ENCODE data around the gene ZSWIM3.
"Not testable (repeated sequence)": the region's sequence is repeated elsewhere in the genome, so short reads cannot be mapped to it uniquely, and the experiment has no call there.

Gene ZSWIM3

DNA sequence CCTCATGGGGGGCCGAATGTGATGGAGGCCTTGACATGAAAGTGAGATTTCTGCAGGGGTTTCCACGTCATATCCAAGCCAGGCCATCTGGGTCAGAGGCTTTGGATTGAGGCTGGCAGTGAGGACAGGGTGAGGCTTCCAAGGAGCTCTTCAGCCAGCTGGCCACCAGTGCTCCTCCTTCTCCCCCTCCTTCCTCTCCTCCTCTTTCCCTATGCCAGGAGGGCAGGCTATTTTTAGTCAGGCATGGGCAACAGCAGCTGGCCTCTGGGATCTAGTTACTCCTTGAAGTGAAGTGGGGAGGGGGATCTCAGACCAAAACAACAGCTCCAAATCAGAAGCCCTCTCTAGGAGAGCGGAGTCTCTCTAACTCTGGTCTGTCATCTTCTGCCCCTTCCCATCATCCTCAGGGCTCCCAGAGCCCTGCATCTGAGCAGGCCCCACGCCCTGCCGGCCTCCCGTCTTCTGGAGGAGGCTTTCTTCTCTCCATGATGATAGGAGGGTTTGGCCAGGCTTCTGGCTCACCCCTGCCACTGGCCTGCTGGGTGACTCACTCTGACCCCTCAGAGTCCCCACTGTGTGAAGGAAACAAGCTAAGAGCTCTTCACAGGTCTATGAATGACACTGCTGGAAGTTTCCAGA lies 30.9 kb upstream of the ZSWIM3 start:
- H3K27ac Mint-ChIP-seq: no peak overlapping the region
- H3K9me3 Mint-ChIP-seq: no peaks in the 10 kb centered on the region
- peaks cover 15% of the 10 kb centered on the region for H3K27me3 Mint-ChIP-seq
- peaks cover 18% of the 10 kb centered on the region for H3K4me1 Mint-ChIP-seq
- H3K4me3 Mint-ChIP-seq: no peak overlapping the region
- no peaks in the 10 kb centered on the region for H3K36me3 Mint-ChIP-seq

DNA sequence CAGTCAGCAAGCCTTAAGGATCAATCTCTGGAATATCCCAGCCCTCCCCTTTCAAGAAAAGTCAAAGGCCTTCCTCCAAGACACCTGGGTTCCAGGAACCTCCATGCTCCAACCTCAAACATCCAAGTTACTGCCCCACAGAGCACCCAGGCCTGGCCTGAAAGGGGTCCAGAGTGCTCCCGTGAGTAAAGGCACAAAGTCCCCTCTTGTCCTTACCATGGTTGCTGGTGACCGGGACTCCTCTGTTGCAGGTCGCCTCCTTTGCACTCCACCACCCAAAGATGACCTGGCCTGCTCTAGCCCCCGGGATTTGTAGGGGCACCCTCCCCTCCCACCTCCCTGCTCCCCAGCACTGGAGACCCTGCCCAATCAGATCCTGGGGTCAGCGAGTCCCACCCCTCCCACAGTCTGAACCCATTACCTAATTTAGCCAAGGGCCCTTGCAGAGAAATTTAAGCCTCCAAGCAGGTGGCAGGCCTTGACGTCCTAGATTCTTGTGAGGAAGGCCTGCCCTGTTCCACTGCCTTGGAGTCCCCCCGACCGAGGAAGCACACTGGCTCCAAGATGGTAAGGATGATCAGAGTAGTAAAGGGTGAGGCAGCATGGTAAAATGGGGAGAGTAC lies 30.3 kb upstream of the ZSWIM3 start, which contains the start of gene TNNC2:
TNNC2 (minus strand) TSS at position 283 of the 623 bp plus-strand sequence; CDS start at position 219, 64 bp downstream.
- H3K27ac Mint-ChIP-seq: no peak within 1 kb of the TSS
- peaks cover 18% of the 10 kb centered on the region for H3K4me1 Mint-ChIP-seq
- no peak within 1 kb of the TSS for H3K4me3 Mint-ChIP-seq
- no peaks in the 10 kb centered on the region for H3K9me3 Mint-ChIP-seq
- H3K36me3 Mint-ChIP-seq: no peaks in the 10 kb centered on the region
- peaks cover 15% of the 10 kb centered on the region for H3K27me3 Mint-ChIP-seq

DNA sequence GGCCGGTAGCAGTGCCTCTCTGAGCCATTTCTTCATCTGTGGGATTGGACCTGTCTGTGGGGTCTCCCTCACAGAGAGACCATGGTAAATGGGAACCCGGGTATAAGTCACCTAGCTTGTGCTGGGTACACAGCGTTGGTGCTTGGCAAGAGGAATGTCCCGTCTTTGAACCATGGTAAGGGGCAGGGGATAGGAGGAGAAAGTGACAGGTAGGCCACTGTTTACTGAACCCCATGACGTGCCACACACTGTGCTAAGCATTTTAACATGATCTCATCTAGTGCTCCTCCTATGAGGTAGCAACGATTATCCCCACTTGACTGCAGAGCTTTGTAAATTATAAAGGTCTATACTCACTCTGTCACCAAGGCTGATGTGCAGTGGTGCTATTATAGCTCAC lies 29.7 kb upstream of the ZSWIM3 start:
- no peak overlapping the region for H3K27ac Mint-ChIP-seq
- H3K27me3 Mint-ChIP-seq: peaks cover 13% of the 10 kb centered on the region
- H3K9me3 Mint-ChIP-seq: no peaks in the 10 kb centered on the region
- no peaks in the 10 kb centered on the region for H3K36me3 Mint-ChIP-seq
- H3K4me3 Mint-ChIP-seq: no peak overlapping the region
- peaks cover 18% of the 10 kb centered on the region for H3K4me1 Mint-ChIP-seq

DNA sequence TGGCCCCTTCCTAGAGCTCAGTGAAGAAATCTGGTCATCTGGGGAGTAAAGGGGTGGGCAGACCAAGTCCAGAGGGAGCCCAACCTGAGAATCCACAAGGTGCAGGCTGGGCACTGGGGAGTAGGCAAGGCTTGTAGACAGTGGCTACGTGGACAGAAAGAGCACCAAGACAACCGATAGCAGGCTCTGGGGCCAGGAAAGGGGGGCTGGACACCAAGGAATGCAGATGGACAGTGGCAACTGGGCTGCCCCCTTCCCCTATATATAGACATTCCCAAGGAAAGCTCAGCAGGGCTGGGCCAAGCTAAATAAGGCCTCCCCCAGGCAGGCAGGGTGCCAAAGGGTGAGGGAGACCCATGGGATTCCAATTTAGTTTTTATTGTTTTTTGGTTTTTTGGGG lies 28.8 kb upstream of the ZSWIM3 start:
- peaks cover 21% of the 10 kb centered on the region for H3K4me1 Mint-ChIP-seq
- H3K27ac Mint-ChIP-seq: no peak overlapping the region
- no peak overlapping the region for H3K4me3 Mint-ChIP-seq
- H3K9me3 Mint-ChIP-seq: no peaks in the 10 kb centered on the region
- peaks cover 10% of the 10 kb centered on the region for H3K27me3 Mint-ChIP-seq
- H3K36me3 Mint-ChIP-seq: no peaks in the 10 kb centered on the region

DNA sequence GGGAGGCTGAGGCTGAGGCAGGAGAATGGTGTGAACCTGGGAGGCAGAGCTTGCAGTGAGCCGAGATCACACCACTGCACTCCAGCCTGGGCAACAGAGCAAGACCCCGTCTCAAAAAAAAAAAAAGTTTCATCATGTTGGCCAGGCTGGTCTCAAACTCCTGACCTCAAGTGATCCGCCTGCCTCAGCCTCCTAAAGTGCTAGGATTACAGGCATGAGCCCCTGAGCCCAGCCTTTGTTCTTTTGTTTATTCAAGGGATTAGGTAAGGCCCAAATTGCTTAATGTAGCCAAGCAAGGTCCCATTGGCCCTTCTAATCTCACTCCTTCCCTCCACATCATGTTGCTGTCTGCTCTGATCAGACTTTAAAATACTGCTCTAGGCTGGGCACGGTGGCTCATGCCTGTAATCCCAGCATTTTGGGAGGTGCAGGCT lies 27.7 kb upstream of the ZSWIM3 start:
- H3K27ac Mint-ChIP-seq, H3K27me3 Mint-ChIP-seq, H3K4me3 Mint-ChIP-seq, H3K36me3 Mint-ChIP-seq, H3K9me3 Mint-ChIP-seq: not testable (repeated sequence)
- H3K4me1 Mint-ChIP-seq: peaks cover 11% of the 10 kb centered on the region

DNA sequence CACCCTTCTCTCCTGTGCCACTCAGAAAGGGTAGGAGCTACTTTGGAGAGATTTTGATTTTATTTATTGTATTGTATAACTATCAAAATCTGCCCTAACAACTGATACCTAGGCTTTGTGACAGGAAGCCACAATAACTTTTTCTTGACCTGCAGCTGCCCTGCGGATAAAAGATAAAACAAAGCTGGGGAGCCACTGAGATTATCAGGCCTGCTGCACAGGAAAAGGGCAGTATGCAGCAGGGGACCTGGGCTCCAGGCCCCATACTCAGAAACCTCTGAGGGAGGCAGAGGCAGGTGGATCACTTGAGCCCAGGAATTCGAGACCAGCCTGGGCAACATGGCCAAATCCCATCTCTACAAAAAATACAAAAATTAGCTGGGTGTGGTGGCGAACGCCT lies 24.8 kb upstream of the ZSWIM3 start:
- Mint-ChIP-seq H3K9me3 (no peaks in the 10 kb centered on the region), H3K4me1 (peaks cover 8% of the 10 kb centered on the region), H3K4me3 (peak overlapping the region; percentile 86), H3K36me3 (no peaks in the 10 kb centered on the region), H3K27ac (no peak overlapping the region), H3K27me3 (no peaks in the 10 kb centered on the region)

DNA sequence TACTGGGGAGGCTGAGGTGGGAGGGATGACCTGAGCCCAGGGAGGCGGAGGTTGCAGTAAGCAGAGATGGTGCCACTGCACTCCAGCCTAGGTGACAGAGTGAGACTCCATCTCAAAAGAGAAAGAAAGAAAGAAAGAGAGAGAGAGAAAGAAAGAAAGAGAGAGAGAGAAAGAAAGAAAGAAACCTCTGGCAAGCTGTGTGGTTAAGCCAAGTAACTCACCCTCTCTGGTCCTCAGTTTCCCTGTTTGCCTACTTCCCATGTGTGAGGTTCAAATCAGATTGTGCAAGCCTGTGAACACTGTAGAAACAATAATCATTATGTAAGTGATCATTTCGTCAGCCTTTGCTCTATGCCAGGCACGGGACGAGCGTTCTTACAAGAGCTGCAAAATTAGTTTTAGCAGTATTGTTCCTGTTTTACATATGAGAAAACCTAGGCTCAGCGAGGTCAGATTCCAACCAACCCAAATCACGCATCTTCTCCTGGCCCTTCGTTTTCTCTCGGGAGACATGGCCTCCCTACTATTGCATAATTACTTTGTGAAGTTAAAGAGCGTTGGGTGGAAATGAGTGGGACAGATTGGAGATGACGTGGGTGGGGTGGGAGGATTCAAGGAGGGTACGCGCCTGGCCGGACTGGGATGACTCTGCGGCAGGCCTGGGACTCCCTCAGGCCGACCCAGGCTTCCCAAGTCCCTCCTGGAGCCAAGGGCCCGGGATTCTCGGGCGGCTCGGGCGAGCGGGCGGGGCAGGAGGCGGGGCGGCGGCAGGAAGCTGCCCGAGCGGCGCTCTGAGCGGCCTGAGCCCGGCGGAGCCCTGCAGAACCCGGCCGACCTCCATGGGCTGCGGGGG lies 24.2 kb upstream of the ZSWIM3 start, which contains the start of gene SNX21:
SNX21 (plus strand) TSS at position 770 of the 853 bp plus-strand sequence. CDS start 121 bp downstream, outside the sequence.
- H3K27me3 Mint-ChIP-seq: no peaks in the 10 kb centered on the region
- peak within 1 kb of the TSS; percentile 82 for H3K27ac Mint-ChIP-seq
- H3K36me3 Mint-ChIP-seq: no peaks in the 10 kb centered on the region
- H3K9me3 Mint-ChIP-seq: no peaks in the 10 kb centered on the region
- peak within 1 kb of the TSS; percentile 86 for H3K4me3 Mint-ChIP-seq
- peaks cover 8% of the 10 kb centered on the region for H3K4me1 Mint-ChIP-seq

DNA sequence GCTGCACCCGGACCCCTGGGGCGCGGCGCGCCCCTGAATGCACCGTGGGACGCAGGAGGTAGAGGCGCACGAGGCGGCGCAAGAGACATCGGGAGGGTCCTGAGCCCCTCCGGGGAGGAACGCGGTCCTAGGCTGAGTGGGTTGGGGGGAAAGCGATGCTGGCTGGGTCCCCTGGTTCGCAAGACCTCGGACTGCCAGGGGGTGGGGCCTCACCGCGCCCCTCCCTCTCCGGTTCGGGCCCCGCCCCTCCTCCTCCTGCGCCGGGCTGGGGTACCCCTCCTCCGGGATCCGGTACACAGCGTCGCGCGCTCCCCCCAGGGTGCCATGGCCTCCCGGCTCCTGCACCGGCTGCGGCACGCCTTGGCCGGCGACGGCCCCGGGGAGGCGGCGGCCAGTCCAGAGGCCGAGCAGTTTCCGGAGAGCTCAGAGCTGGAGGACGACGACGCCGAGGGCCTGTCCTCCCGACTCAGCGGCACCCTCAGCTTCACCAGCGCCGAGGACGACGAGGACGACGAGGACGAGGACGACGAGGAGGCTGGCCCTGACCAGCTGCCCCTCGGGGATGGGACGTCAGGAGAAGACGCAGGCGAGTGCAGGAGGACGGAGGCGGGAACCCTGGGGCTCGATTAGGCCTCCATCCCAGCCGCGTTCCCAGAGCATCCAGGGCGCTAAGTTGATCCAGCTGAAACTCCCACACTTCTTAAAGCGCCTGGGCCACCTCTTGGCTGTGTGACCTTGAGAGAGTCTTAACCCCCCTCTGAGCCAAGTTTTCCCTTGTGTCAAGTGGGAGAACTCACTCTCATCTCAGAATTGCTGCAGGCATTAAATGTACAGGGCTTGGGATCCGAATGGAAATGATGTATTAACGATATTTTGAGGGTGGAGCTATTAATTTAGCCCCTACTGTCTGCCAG lies 23.3 kb upstream of the ZSWIM3 start:
- Mint-ChIP-seq H3K27ac (no peak overlapping the region), H3K36me3 (no peaks in the 10 kb centered on the region), H3K27me3 (no peaks in the 10 kb centered on the region), H3K4me1 (peaks cover 8% of the 10 kb centered on the region), H3K9me3 (no peaks in the 10 kb centered on the region), H3K4me3 (peak overlapping the region; percentile 58)

DNA sequence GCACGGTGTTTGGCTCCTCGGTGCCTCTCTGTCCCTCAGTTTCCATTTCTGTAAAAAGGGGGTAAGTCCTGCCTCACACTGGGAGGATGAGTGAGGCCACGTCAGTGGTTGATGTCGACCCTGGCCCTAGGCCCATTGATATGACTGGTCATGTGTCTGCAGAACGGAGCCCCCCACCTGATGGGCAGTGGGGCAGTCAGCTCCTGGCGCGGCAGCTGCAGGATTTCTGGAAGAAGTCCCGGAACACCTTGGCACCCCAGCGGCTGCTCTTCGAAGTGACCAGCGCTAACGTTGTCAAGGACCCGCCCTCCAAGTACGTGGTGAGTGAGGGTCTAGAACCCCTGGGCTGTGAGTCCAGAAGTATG lies 22.6 kb upstream of the ZSWIM3 start:
- Mint-ChIP-seq H3K36me3 (no peaks in the 10 kb centered on the region), H3K27ac (no peak overlapping the region), H3K27me3 (no peaks in the 10 kb centered on the region), H3K9me3 (no peaks in the 10 kb centered on the region), H3K4me3 (peak overlapping the region; percentile 58), H3K4me1 (peaks cover 8% of the 10 kb centered on the region)

DNA sequence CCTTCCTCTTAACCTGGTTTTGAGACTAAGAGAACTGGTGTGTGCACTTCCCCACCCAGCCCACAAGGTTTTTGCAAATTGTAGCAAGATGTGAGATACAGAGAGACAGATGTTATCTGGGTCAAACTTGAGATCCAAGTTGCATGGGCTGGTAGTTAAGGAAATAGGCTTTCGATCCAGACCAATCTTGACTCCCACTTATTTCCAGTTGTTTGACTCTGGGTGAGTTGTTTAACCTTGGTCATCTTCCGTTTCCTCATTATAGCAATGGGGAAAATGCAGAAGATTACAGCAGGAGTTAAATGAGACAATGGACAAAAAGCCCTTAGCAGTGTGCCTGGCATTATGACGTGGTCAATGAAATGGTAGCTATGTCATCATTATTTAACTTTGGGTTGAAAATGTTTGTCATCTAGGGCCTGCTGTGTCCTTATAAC lies 22.1 kb upstream of the ZSWIM3 start:
- no peaks in the 10 kb centered on the region for H3K36me3 Mint-ChIP-seq
- no peak overlapping the region for H3K27ac Mint-ChIP-seq
- no peak overlapping the region for H3K4me3 Mint-ChIP-seq
- H3K4me1 Mint-ChIP-seq: peaks cover 8% of the 10 kb centered on the region
- H3K27me3 Mint-ChIP-seq: no peaks in the 10 kb centered on the region
- no peaks in the 10 kb centered on the region for H3K9me3 Mint-ChIP-seq

DNA sequence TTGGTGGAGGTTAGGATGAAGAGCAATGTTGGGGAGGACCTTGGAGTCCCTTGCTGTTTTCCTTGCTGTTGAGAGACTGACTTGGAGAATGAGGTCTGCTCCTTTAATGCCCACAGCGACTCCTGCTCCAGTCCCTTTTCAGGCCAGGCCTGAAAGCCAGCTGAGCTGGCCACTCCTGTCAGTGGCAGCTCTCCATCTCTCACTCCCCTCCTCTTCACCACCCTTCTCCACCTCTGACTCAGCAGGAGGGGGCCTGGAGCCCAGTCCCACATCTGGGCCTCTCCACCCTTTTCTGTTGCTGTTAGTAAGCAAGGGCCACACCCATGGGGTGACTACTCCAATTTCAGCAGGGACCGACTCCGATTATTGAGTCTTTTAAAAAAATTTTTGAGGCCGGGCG lies 21.6 kb upstream of the ZSWIM3 start:
- Mint-ChIP-seq H3K27me3 (no peaks in the 10 kb centered on the region), H3K9me3 (no peaks in the 10 kb centered on the region), H3K36me3 (no peaks in the 10 kb centered on the region), H3K4me1 (peaks cover 8% of the 10 kb centered on the region), H3K27ac (no peak overlapping the region), H3K4me3 (no peak overlapping the region)

DNA sequence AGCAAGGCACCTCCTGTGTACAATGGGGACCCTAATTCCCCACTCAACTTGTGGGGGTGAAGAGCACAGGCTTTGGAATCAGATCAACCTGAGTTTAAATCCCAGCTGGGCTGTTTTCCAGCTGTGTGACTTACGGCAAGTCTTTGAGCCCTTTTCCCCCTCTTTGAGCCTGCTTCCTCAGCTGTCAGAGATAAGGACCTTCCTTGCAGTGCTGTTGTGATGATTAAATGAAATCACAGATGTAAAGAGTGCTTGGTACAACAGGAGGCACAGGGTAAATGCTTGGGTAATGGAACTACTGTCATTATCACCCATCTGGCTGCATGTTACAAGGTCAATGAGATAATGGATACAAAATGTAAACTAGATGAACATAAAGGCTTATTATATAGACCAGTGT lies 20.6 kb upstream of the ZSWIM3 start:
- Mint-ChIP-seq H3K4me3 (no peak overlapping the region), H3K9me3 (no peaks in the 10 kb centered on the region), H3K4me1 (peaks cover 8% of the 10 kb centered on the region), H3K27ac (no peak overlapping the region), H3K36me3 (no peaks in the 10 kb centered on the region), H3K27me3 (no peaks in the 10 kb centered on the region)

DNA sequence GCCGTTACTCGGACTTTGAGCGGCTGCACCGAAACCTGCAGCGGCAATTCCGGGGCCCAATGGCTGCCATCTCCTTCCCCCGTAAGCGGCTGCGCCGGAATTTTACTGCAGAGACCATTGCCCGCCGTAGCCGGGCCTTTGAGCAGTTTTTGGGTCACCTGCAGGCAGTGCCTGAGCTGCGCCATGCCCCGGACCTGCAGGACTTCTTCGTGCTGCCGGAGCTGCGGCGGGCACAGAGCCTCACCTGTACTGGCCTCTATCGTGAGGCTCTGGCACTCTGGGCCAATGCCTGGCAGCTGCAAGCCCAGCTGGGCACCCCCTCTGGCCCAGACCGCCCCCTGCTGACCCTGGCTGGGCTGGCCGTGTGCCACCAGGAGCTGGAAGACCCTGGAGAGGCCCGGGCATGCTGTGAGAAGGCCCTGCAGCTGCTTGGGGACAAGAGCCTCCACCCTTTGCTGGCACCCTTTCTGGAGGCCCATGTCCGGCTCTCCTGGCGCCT lies 16.7 kb upstream of the ZSWIM3 start:
- H3K9me3 Mint-ChIP-seq: no peaks in the 10 kb centered on the region
- H3K27me3 Mint-ChIP-seq: no peaks in the 10 kb centered on the region
- H3K36me3 Mint-ChIP-seq: peaks cover 1% of the 10 kb centered on the region
- no peaks in the 10 kb centered on the region for H3K4me1 Mint-ChIP-seq
- H3K27ac Mint-ChIP-seq: no peak overlapping the region
- no peak overlapping the region for H3K4me3 Mint-ChIP-seq

DNA sequence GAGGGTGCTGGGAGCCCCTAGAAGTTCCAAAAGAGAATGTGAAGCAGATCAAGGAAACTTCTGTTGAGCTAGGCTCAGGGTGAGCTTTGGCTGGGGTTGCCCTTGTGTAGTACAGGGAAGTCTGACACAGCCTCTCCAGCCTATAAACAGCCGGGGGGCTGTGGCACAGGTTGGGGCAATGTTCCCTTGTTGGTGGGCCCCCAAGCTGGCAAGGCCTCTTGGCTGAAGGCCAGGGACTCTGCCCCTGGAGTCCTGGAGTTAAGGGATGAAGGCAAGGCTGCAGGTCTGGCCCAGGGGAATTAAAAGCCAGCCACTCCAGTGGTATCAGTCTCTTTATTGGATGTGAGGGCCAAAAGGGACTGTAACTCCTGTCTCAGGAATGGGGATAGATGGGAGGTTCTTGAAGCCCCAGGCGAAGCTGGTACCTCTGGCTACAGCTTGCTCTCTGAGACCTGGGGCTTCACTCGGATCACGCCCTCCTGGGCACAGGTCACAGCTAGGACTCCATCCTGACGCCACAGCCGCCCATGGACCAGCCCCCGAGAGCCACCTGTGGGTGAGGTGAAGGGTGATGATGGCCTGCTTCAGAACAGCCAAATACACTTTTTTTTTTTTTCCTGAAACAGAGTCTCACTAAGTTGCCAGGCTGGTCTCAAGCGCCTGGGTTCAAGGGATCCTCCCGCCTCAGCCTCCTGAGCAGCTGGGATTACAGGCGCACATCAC lies 15.8 kb upstream of the ZSWIM3 start:
- Mint-ChIP-seq H3K4me3 (no peak overlapping the region), H3K4me1 (no peaks in the 10 kb centered on the region), H3K9me3 (no peaks in the 10 kb centered on the region), H3K27ac (no peak overlapping the region), H3K27me3 (no peaks in the 10 kb centered on the region), H3K36me3 (peaks cover 1% of the 10 kb centered on the region)
